ENCODE measurements around the gene CIPC.
A peak's percentile ranks its signal among the peaks of the same experiment; 100 is the strongest.

CIPC gene

DNA sequence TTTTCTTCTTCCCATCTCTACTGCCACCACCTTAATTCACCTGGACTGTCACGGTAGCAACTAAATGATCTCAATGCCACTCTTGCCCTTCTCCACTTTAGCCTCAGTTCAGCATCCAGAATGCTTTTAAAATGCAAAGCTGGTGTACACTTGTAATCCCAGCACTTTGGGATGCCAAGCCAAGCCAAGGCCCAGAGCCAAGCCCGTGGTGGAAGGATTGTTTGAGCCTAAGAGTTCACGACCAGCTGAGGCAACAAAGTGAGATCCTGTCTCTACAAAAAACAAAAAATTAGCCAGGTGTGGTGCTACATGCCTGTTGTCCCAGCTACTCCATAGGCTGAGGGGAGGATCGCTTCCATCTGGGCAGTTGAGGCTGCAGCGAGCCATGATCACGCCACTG, 5.9 kb downstream of the CIPC start:
- DNase-seq: no peak

DNA sequence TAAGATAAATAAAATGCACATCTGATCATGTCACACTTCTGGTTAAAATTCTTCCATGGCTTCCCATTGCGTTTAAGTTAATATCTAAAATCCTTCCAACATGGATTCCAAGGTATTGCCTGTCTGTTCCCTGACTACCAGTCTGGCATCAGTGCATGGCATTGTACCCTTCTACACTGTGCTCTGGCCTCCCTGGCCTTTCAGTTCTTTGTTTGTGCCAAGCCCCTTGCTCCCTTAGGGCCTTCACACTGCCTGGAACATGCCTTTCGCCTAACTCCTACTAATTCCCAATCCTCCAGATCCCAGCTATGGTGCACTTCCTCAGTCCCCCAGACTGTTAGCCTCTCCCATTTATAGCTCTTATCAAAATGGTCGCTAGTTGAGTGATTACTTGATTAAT, 6.3 kb downstream of the CIPC start:
- DNase-seq: no peak

DNA sequence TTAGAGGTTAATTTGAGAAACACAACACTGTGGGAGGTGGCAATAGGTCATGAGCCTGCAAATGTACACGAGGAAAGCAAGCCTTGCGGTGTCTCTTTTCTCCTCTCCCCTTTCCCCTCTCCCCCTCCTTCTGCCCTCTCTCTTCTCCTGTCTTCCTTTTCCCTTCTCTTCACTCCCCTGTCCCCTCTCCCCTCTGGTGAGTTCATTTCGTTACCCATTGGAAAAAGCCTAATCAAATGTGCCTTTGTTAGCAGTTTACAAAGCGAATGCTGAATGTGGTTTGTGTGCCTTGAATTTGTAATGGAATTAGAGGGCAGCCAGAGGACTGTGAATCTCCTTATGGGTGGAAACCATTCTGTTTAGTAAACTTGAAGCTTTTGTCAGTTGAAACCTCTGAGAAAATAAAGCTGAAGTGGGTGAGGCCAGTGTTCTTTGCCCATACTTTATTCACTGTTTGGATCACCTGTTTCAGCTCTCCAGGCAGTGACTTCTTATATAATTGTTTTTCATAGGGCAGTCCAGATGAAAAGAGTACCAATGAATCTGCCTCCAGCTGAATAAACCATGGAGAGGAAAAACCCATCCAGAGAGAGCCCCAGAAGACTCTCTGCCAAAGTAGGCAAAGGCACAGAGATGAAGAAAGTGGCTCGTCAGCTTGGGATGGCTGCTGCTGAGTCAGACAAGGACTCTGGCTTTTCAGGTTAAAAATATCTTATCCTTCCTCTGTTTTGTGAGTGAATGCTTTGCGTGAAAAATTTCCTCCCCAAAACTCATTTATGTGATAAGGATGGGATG, 7.3 kb downstream of the CIPC start:
- no peak for DNase-seq

DNA sequence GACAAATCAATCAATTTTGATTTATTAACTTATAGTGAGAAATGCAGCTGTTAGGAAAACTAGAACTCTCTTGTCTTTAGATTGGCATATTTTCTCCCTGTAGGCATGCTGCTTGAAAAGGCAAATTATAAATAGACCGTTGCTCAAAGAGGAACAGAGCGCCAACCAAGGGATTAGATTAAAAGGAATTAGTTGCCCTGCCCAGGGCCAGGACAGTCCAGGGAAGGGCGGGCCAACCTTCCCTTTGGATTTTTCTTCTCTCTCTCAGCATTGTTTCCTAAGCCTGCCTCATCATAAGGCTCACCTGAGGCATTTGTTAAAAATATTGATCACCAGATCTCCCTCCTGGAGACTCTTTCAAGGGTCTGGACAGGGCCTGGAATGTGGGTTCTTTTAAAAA, 8.6 kb downstream of the CIPC start:
- DNase-seq: no peak

DNA sequence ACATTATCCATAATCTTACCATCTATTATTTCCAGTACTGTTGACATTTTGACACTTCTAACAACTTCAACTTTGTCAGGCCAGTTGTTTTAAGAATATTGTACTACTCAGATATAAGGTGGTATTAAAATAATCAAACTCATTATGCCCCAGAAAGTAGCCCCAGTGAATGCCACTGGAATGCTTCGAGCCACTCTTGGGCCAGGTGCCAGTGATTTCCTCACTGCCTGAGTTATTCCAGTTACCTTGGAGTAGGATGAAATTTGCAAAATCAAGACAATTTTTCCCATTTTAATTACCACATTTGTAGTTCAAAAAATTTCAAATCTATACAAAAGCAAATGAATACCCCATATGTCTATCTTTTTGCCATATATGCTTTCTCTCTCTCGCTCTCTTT, 9.2 kb downstream of the CIPC start:
- DNase-seq: no peak

DNA sequence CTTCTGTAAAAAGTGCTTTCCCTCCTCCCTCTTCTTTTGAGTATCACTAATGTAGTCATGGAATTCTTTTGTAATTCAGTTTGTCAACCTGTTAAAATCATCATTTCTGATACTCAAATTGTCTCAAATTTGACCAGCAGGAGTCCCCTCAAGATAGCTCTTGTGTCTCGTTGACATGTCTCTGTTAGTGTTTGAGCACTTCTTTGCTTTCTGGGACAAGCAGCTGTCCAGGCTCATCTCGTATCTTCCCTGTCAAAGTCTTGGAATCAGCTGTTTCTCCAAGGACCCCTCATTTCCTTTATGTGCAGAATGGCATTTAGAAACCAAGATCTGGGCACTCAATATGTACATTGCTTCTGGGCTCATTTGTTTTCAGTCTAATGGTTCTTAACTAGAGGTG, 10.7 kb downstream of the CIPC start:
- DNase-seq: no peak

DNA sequence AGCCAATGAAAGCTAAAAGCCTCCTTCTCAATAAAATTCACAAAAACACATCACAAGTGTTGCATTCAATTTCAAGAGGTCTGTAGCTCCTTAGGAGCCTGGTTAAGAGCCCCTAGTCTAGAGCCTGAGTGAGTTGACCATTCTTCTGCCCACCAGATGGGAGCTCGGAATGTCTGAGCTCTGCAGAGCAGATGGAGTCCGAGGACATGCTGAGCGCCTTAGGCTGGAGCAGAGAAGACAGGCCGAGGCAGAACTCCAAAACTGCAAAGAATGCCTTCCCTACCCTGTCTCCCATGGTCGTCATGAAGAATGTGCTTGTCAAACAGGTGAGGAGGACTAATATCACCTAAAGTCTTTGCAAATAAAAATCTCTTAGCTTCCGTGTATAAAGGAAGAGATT, 11.6 kb downstream of the CIPC start:
- DNase-seq: no peak

DNA sequence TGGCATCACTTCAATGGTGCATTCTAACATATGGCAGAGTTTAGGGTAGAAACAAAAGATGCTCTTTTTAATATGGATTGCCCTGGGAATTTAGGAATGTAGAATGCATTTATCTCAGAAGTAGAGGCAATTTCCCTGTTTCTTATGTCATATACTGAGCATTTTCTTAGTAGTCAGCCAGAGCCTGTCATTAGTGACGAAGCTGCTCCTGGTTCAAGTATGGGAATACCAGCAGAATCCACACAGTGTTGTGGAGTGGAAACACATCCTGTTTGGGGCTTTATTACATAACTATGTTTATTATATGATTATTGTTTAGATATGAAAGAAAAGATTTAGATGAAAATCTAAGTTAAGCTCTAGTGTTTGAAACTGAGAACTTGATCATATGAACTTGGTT, 12.2 kb downstream of the CIPC start:
- no peak for DNase-seq

DNA sequence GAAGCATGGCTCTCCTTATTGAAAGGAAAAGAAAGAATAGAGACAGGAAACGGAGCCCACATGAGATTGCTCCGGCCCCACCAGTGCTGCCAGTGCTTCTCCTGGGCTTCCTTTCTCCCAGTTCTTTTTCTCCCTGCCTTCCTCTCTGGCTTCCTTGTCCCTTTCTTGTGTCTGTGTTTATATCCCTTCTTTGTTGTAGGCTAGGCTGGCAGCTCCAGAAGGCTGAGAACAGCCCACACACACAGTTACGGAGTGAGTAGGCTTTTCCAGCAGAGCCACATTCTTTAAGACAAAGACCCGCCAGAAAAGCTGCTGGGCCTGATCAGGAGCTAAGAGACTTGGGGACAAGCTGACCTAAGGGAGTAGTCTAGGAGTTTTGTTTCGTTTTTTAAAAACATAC, 13.0 kb downstream of the CIPC start:
- no peak for DNase-seq

DNA sequence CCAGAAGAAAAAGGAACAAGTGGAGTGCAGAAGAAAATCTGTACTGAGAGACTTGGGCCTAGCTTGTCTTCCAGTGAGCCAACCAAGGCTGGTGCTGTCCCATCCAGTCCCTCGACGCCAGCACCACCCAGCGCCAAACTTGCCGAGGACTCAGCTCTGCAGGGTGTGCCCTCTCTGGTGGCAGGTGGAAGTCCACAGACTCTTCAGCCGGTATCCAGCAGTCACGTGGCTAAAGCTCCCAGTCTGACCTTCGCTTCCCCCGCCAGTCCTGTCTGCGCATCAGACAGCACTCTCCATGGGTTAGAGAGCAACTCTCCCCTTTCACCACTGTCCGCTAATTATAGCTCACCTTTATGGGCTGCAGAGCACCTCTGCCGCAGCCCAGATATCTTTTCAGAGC, 15.6 kb downstream of the CIPC start:
- DNase-seq: no peak

DNA sequence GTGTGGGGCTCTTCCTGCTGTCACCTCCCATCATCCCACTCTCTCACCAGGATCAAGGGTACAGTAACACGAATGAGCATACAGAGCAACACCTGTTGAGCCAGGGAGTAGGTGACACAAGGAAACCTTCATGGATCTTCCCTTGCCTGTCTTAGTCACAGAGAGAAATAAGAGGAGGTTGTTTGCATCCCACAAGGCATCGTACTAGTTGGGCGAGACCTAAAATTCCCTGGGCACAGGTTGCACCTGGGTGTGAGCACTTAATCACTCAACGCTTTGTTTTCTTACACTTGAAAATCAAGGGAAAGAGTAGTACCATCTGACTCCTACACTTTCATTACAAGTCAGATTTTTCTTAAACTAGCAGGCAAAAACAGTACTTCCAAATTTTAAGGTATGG, 16.6 kb downstream of the CIPC start:
- DNase-seq: no peak

DNA sequence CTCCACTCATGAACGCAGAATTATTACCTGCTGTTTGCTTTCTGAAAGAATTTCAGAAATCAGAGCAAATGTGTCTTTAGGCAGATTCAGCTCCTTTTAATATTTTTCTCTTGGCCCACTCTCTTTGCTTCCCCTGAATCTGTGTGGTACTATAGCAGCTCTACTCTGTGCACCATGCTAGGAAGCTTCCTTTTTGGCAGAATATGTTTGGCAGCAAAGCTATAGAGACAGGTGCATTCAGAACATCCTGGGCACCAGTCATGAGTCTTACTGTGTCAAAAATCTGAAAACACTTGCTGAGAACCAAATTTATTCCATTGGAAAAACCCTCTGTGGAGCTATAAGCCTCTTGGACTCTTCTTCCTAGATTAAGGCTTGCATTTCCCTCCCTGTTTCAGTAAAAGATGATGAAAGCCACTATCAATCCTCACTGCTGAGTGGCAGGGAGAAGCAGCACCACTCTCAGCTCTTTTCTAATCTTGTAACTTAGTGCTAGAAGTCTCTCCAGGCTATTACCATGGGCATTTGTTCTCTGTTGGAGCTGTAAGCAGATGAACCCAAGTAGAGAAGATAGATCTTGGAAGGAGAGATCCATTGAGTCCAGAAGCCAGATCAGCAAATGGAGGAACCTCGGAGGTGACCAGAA, 18.2 kb downstream of the CIPC start:
- DNase-seq: no peak

DNA sequence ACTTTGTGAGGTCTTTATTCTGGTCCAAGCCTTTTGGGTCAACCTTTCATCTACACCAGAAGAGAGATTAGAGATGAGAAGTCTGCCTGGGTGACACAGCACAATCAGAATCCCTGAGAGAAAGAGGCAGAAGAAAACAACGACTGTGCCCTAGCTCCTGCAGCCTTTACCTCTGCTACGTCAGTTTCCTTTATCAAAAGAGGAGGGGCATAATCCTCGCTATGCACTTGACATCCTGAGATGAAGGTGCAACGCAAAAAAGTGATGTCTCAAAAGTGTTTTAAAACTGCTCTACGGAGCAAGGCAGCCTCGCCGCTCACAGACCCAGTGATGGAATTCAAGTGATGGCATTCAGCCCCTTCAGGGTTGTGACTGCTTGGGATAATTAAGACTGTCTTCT, 21.8 kb downstream of the CIPC start:
- DNase-seq: no peak

DNA sequence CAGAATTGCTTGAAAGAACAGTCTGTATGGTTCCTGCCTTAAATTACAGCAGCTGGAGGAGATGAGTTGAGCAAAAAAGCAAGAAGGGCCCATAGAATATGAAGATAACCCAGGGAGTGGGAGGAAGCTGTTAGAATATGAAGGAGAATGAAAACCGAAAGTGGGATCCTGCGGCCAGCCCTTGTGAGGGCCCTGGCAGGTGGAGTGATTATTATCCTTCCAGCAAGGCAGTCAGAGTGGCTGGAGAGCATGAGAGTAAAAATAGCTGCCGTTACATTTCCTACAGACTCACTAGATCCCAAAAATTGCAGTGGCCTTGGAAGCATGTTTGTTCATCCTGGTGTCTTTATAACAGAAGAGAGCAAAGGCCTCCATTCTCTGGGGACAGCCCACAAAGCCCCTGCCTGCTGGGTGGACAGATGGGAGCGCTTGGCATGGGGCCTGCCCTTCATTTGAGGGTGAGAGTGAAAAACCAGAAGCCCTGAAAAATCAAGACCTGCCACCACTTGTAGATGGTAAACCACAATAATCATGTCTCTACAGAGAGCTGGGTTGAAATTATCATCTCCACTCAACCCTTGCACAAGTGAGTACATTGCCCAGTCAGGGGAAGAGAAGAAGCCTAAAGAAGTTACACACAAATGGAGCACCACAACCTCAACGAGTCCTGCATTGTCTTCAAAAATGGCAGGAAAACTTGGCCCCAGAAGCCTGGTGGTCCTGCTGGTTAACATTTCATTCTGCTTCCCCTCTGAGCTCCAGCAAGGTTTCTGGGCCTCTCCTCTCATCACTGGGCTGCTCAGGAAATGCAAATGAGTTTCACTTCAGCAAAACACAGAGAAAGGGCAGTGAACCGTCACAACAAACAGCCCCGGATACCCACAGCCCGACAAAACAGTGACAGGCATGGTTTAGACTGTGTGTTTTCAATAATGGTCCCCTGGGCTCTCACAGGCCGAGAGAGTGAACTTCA, 23.0 kb downstream of the CIPC start:
- DNase-seq: peak in 1 of 4 experiments; percentile 6

DNA sequence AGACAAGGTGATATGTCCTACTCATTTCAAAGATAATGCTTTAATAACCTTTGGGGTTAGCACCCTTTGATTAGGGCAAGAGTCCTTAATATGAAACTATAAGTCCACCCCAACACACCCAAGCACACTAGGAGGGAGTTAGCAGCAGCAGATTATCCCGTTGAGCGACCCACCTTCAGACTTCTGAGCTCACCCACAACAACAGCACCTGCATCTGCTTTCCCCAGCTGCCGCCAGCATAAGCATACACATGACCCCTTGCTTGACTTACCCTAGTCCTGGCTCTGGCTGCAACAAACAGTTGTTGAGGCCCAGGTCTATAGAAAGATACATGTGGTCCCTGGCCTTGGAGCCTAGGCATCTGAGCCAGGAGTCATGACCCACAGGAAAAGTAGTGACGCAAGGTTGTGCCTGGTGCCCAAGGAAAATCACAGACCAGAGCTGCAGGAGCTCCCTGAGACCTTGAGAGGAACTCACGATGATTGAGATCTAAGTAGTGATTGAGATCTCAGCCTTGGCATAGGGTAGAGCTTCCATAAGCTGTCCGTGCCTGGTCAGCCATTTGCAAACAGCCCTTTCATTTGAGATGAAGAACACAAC, 24.6 kb downstream of the CIPC start:
- no peak for DNase-seq

DNA sequence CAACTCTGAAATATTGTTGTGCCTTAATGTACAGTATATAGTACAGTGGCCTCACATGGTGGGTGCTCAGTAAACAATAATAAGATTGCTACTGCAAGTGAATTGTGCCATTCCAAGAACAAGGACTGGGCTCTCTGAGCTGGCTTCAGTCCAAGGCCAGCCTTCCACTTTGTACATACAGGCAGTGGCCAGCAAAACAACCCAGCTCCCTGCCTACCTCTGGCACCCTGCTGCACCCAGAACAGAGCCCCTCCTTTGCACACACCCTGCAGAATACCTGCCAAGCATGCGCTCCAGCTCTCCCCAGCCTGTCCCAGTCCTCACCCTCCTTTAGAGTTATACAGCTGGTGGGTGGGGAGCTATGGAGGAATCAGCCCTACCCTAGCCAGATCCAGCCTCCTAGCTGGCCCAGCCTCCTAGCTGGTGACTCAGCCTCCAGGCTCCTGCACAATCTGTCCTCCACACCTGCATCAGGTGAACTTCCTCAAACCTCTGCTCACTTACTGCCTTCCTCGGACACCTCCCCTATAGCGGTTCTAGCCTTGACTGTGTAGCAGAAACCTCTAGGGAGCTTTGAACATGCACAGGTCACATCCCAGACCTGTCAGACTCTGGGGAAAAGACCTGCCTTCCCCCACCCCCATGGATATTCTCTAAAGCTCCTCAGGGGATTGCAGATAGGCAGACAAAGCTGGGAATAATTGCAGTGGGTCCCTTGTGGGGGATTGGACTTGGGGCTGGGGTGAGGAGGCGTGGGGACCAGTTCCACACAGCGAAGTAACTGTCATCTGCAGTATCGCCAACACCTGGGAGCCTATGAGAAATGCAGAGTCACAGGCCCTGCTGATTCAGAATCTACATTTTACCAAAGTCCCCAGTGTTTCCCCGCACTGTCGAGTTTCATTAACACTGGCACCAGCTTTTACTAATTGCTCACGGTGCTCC, 25.6 kb downstream of the CIPC start:
- DNase-seq: no peak

DNA sequence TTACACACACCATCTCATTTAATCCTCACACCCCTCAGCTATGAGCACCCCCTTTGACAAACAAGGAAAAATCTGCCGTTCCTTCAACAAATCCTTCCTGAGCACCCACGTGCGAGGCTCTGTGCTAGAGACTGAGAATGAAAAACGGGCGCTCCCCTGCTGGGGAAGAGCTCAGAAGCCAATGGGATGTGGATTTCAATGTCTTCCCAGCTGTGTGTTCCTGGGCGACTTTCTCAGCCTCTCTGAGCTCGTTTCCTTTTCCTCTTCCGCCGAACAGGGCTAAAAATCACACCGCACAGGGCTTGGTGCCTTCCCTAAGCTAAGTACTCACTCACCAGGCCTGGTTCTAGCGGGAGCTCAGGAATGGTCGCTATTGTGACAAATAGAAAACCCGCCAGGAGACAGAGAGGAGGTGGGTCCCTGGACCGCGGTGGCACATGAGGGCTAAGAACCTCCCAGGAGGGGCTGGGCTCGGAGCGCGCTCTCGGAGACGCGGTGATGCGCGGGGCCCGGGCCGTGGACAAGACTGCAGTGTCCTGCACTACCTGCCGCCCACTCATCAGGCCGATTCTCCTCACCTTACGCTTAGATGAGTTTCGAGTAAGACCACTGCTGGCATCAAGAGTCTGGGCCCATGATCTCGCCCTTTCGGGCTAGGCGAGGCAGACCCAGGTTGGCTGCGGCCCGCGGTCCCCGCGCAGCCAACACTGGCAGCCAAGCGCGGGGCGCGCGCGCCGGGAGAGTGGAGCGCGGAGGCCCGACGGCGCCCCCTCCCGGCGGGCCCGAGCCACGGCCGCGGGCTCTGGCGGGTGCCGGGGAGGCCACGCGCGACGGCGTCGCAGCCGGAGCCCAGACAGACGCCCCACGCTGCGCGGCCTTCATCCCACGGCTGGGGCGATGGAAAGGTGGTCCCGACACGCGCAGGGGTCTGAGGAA, 26.6 kb downstream of the CIPC start:
- peak in 3 of 4 experiments; percentile 8 to 71 (median 25) for DNase-seq

DNA sequence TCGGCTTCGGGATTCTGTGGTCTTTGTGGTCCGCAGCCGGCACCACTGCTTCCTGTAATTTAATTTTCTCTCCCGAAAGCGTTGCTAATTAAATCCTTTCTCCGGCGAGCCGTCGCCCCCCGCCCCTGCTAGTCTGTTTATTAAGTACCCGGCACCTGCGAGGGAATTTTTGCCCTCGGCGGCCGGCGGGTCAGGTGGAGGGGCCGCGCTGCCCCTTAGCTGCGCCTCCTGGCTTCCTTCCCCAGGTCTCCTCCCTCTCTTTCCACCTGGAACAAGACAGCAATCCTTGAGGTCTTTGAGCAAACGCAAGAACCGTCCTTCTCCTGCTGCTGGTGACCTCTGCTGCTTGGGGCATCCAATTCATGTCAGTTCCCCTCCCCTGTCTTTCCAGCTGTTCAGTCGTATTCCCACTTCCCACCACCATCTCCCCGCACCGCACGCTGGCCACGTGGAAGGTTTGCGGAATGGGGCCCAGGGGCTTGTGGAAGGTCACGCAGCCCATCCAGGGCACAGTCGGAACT, 27.3 kb downstream of the CIPC start:
- DNase-seq: no peak

DNA sequence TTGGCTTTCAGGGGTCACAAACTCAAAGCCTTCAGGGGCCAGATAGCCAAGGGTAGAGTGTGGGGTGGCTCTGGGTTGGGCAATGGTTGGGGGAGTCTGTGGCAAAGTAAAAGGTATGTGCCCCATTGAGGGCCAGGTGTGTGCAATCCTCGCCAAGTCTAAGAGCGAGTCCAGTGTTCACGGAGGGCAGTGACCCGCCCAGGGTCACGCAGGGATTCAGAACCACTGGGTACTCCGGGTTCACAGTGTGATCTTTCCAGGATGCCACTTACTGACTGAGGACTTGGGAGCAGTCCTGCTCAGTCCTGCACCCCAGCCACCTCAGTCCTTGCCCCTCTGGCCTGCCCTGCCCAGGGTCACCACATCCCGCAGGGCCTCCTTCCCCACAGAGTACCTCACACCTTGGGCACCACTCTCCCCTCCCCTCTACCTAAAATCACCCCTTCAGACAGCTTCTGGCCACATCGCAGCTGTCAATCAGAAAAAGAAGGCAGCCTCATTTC, 27.8 kb downstream of the CIPC start:
- no peak for DNase-seq

DNA sequence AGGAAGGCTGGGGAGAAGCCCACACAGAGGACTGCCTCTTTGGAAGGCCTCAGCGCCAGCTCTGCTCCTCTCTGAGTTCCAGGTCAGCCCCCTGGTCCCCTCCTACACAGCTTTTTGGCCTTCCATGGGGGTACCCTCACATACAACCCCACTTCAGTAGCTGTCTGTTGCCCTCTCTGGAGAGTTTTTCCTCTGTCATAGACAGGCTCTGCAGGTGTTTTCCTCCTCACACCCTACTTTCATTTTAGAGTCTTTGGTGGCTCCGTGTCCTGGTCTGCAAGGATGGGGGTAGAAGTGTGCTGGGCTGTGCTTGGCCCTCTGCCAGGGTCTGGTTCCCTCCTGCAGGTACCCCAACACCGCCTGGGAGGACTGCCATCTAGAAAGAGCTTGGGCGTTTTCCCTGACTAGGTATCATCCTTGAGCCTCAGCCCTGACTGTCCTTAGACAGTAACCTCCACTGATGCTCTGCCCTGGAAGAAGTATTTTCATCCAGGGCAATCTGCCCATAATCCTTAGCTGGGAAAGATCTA, 28.5 kb downstream of the CIPC start:
- no peak for DNase-seq
